SK-N-SH (cell line): ENCODE results near the gene MCCD1. TPM values are rescaled to one million over a fixed set of nuclear protein-coding genes. Genes with fewer than 3 reads are reported as not detected.

Experiments
- CTCF ChIA-PET: fragments of 300-600, 350-600 bp; formaldehyde crosslinking; extraction: SDS; loops from one replicate; lab custom pipeline; 2021; lab: Yijun Ruan, JAX
- POLR2A ChIA-PET: fragments of 350-600 bp; sonication (Branson Sonifier 250); formaldehyde crosslinking; extraction: SDS; loops from one replicate; lab custom pipeline; 2020; ENCODE audit warnings: antibody characterized with exemption, inconsistent platforms; lab: Yijun Ruan, JAX
- DNase-seq: peaks from one replicate; pipeline ENCODE4 v3.0.0; 2012
- H2AFZ ChIP-seq: fragments of 200-600 bp; sonication (generic); 2 replicates; pipeline ENCODE4 v1.8.1; 2016; ENCODE audit warnings: antibody characterized with exemption, mild to moderate bottlenecking, low read depth
- H3F3A ChIP-seq: fragments of 200-600 bp; sonication (generic); replicated peaks from 2 replicates; pipeline ENCODE3; 2016; ENCODE audit warnings: antibody characterized with exemption, mild to moderate bottlenecking; ENCODE audit not compliant: insufficient read depth
- H3K27ac ChIP-seq, 2 experiments: fragments of 200-500 bp in 1 of 2; fragments of 200-600 bp in 1 of 2; sonication (Bioruptor generic) in 1 of 2; sonication (generic), shearing (Covaris generic) in 1 of 2; 2 replicates each; pipeline versions ENCODE4 v1.5.1 to v1.6.1; 2014 to 2016; ENCODE audit warnings: low read depth in 2 of 2, inconsistent platforms in 1 of 2, low read length in 1 of 2, mild to moderate bottlenecking in 1 of 2, mixed read lengths in 1 of 2
- H3K27me3 ChIP-seq: fragments of 200-600 bp; sonication (generic), shearing (Covaris generic); 2 replicates; pipeline ENCODE4 v1.6.1; 2016; ENCODE audit warnings: mixed run types; ENCODE audit not compliant: insufficient read depth
- H3K36me3 ChIP-seq, 2 experiments: fragments of 200-500 bp in 1 of 2; fragments of 200-600 bp in 1 of 2; sonication (Bioruptor generic) in 1 of 2; sonication (generic) in 1 of 2; replicated peaks in 1 of 2; 2 replicates each; pipeline versions ENCODE3 to v1.5.1; 2014 to 2016; ENCODE audit warnings: low read length in 1 of 2, mild to moderate bottlenecking in 1 of 2; ENCODE audit not compliant: insufficient read depth in 2 of 2, control insufficient read depth in 1 of 2
- H3K4me1 ChIP-seq, 2 experiments: fragments of 200-500 bp in 1 of 2; fragments of 200-600 bp in 1 of 2; sonication (Bioruptor generic) in 1 of 2; sonication (generic), shearing (Covaris generic) in 1 of 2; 2 replicates each; pipeline versions ENCODE4 v1.5.1 to v1.6.1; 2014 to 2016; ENCODE audit warnings: low read depth in 1 of 2, low read length in 1 of 2, mixed run types in 1 of 2; ENCODE audit not compliant: insufficient read depth in 2 of 2, control insufficient read depth in 1 of 2
- H3K4me2 ChIP-seq: fragments of 200-600 bp; sonication (generic), shearing (Covaris generic); 2 replicates; pipeline ENCODE4 v1.6.1; 2017; ENCODE audit warnings: mixed run types
- H3K4me3 ChIP-seq, 2 experiments: fragments of 200-500 bp in 1 of 2; fragments of 200-600 bp in 1 of 2; sonication (Bioruptor generic) in 1 of 2; sonication (generic), shearing (Covaris generic) in 1 of 2; 2 replicates each; pipeline versions ENCODE4 v1.5.1 to v1.8.1; 2014 to 2016; ENCODE audit warnings: low read depth in 2 of 2, inconsistent platforms in 1 of 2, low read length in 1 of 2, mild to moderate bottlenecking in 1 of 2, mixed read lengths in 1 of 2, moderate library complexity in 1 of 2
- H3K79me2 ChIP-seq: fragments of 200-600 bp; sonication (generic); 2 replicates; pipeline ENCODE4 v1.8.1; 2017; ENCODE audit warnings: mild to moderate bottlenecking; ENCODE audit not compliant: insufficient read depth
- H3K9ac ChIP-seq: fragments of 200-600 bp; sonication (generic); 2 replicates; pipeline ENCODE4 v1.6.1; 2017; ENCODE audit warnings: mixed run types
- H3K9me2 ChIP-seq: fragments of 200-600 bp; sonication (generic); 2 replicates; pipeline ENCODE4 v1.6.1; 2017; ENCODE audit warnings: mixed run types
- H3K9me3 ChIP-seq: fragments of 200-600 bp; sonication (generic); 2 replicates; pipeline ENCODE4 v1.6.1; 2017; ENCODE audit warnings: mixed run types, mild to moderate bottlenecking, moderate library complexity
- H4K20me1 ChIP-seq: fragments of 200-600 bp; sonication (generic); 2 replicates; pipeline ENCODE4 v1.6.1; 2017; ENCODE audit warnings: mild to moderate bottlenecking, mixed run types; ENCODE audit not compliant: insufficient read depth
- CHD2 ChIP-seq: fragments of 150-350 bp; IDR thresholded peaks from 2 replicates; pipeline ENCODE4 v1.6.1; 2018; ENCODE audit warnings: low read length; ENCODE audit not compliant: partially characterized antibody
- EP300 ChIP-seq, 2 experiments: IDR thresholded peaks; 2 replicates each; pipeline versions ENCODE4 v1.4.0 to v1.6.1; 2012; ENCODE audit warnings: borderline replicate concordance in 1 of 2, low read depth in 1 of 2, low read length in 1 of 2
- JUND ChIP-seq: IDR thresholded peaks from 2 replicates; pipeline ENCODE4 v1.4.0; 2012
- RAD21 ChIP-seq: IDR thresholded peaks from 2 replicates; pipeline ENCODE4 v1.6.1; 2012; ENCODE audit warnings: mild to moderate bottlenecking, low read length
- RCOR1 ChIP-seq: fragments of 150-350 bp; IDR thresholded peaks from 2 replicates; pipeline ENCODE4 v1.6.1; 2017; ENCODE audit warnings: antibody characterized with exemption, low read length
- REST ChIP-seq: IDR thresholded peaks from 2 replicates; pipeline ENCODE4 v1.6.1; 2012; ENCODE audit warnings: mild to moderate bottlenecking, low read depth, low read length, moderate library complexity
- RXRA ChIP-seq: IDR thresholded peaks from 2 replicates; pipeline ENCODE4 v1.4.0; 2012; ENCODE audit warnings: low read depth, mild to moderate bottlenecking, borderline replicate concordance
- SIN3A ChIP-seq: IDR thresholded peaks from 2 replicates; pipeline ENCODE4 v1.6.1; 2012; ENCODE audit warnings: low read depth, mild to moderate bottlenecking, low read length, moderate library complexity, borderline replicate concordance
- SMC3 ChIP-seq: IDR thresholded peaks from 2 replicates; pipeline ENCODE4 v1.6.1; 2012; ENCODE audit warnings: low read depth, low read length, improper control_type of control experiment
- TAF1 ChIP-seq: IDR thresholded peaks from 2 replicates; pipeline ENCODE4 v1.6.1; 2012; ENCODE audit warnings: low read depth, mild to moderate bottlenecking, low read length, moderate library complexity, borderline replicate concordance
- TEAD4 ChIP-seq: IDR thresholded peaks from 2 replicates; pipeline ENCODE4 v1.4.0; 2012; ENCODE audit warnings: mild to moderate bottlenecking, borderline replicate concordance; ENCODE audit not compliant: insufficient read depth
- WGBS: methylation state at CpG from one replicate; pipeline ENCODE4 v1.1.6; 2017; ENCODE audit warnings: low lambda C conversion rate; 5-methylcytosine and 5-hydroxymethylcytosine counted together
- polyA plus RNA-seq, 3 experiments: library from polyadenylated mRNA; depleted of rRNA; stranded (reverse); fragments of >200 nt; gene quantifications; 2 replicates each; pipeline ENCODE4 v1.2.3, GENCODE V29; 2012
- TF ChIP-seq, protein P1 (sequence below): fragments of 200-600 bp; sonication (generic); IDR thresholded peaks from 2 replicates; pipeline ENCODE4 v1.6.1; 2017; ENCODE audit warnings: antibody characterized with exemption, mild to moderate bottlenecking, moderate library complexity
- TF ChIP-seq, protein P2 (sequence below): IDR thresholded peaks from 2 replicates; pipeline ENCODE4 v1.4.0; 2012; ENCODE audit warnings: low read depth

Gene MCCD1
- polyA plus RNA-seq, 1 of the 3 experiments (the other 2 are of a cell fraction), result not detected

DNA sequence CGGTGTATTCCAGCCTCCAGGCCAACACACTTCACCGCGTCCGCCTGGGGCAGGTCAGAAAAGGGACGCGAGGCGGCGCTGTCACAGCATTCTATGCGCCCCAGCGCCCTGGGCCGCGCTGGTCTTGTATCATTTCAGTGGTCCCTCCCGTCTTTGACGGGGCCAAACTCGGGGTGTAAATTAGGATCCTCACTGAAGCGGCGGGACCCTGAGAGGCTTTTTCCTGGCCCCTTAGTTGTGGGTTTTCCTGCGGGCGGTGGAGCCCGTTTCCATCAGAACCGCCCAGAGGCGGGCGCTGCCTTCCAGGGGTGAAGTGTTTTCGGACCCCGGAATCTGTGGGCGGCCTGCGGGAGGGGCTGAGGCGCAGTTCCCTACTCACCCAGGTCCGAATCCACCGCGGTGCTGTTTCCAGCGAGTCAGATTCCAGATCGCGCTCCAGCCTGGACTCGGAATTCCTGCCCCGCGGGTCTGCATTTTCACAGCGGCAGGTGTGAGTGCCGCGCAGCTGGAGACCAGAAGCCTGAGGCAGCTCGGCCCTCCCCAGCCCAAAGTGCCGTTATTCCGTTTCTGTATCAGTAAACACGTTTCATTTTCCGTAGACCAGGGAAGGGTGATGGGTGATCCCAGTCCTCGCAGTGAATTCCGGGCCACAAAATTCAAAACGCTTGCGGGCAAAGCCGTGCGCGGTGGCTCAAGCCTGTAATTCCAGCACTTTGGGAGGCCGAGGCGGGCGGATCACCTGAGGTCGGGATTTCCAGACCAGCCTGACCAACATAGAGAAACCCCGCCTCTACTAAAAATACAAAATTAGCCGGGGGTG lies 34.7 kb upstream of the MCCD1 start:
- CTCF ChIA-PET, result interaction anchor here (1.0 to 6.8 kb wide), 8 partner anchors 13 to 104 kb away, joined by 3 to 40 read pairs (median 4); partner anchors contain the start of genes ATP6V1G2 and NFKBIL1
- Histone ChIP-seq H3K27ac (peak overlapping the region in 1 of 2 experiments; percentile 67; a peak in 2 of 4 replicates), H2AFZ (peak overlapping the region; percentile 94), H4K20me1 (no peaks in the 10 kb centered on the region), H3K79me2 (no peaks in the 10 kb centered on the region; the same call in 1 of the 2 replicates), H3K4me2 (peak overlapping the region; percentile 84), H3K4me1 (peaks cover 3 to 7% of the 10 kb centered on the region in 2 experiments; a peak in 2 of 4 replicates), H3F3A (peaks cover 21% of the 10 kb centered on the region), H3K9me3 (no peaks in the 10 kb centered on the region), H3K27me3 (no peaks in the 10 kb centered on the region; the same call in 1 of the 2 replicates), H3K4me3 (peak overlapping the region; percentile 49 to 80), H3K9me2 (no peaks in the 10 kb centered on the region), H3K9ac (peak overlapping the region; percentile 78), H3K36me3 (no peaks in the 10 kb centered on the region)
- WGBS, result 2% methylated on average over 32 of the region's 58 CpGs
- TF ChIP-seq, protein P1, sequence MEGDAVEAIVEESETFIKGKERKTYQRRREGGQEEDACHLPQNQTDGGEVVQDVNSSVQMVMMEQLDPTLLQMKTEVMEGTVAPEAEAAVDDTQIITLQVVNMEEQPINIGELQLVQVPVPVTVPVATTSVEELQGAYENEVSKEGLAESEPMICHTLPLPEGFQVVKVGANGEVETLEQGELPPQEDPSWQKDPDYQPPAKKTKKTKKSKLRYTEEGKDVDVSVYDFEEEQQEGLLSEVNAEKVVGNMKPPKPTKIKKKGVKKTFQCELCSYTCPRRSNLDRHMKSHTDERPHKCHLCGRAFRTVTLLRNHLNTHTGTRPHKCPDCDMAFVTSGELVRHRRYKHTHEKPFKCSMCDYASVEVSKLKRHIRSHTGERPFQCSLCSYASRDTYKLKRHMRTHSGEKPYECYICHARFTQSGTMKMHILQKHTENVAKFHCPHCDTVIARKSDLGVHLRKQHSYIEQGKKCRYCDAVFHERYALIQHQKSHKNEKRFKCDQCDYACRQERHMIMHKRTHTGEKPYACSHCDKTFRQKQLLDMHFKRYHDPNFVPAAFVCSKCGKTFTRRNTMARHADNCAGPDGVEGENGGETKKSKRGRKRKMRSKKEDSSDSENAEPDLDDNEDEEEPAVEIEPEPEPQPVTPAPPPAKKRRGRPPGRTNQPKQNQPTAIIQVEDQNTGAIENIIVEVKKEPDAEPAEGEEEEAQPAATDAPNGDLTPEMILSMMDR, result peak; percentile 80
- no peak for TF ChIP-seq REST
- no peak for TF ChIP-seq RCOR1
- TF ChIP-seq, protein P2, sequence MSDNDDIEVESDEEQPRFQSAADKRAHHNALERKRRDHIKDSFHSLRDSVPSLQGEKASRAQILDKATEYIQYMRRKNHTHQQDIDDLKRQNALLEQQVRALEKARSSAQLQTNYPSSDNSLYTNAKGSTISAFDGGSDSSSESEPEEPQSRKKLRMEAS, result no peak
- TF ChIP-seq EP300 (IDR thresholded peaks at IDR 0.05; ENCODE audit: borderline replicate concordance in 1 of 2, low read depth in 1 of 2, low read length in 1 of 2), result no peak
- no peak for TF ChIP-seq TEAD4
- TF ChIP-seq SMC3, result peak; percentile 47
- TF ChIP-seq TAF1, result no peak
- TF ChIP-seq RAD21, result peak; percentile 61
- 0 out of 2 replicates have a peak, but pooled peaks have one; percentile 33 for TF ChIP-seq SIN3A
- no peak for TF ChIP-seq CHD2
- TF ChIP-seq RXRA, result no peak
- TF ChIP-seq JUND, result no peak
- peak; percentile 62 for DNase-seq
- POLR2A ChIA-PET, result no interaction called here
